ENCODE data around the gene RAI1.

- no peak for TF ChIP-seq CTCF (IDR thresholded peaks at IDR 0.05)
- TF ChIP-seq POLR2A (IDR thresholded peaks at IDR 0.05): no peak
Observed at GRCh38 chr17:17789410-17789809, 108.2 kb downstream of the RAI1 start.

Data from lower leg skin (tissue), 3 donors.